Measurements from ENCODE around the gene SYPL1. TPM values are rescaled to one million over a fixed set of nuclear protein-coding genes. Genes with fewer than 3 reads are reported as not detected.

The SYPL1 gene
- total and polyA plus RNA-seq, 10 donors: 49.9 to 113 (median 86.4) TPM

DNA sequence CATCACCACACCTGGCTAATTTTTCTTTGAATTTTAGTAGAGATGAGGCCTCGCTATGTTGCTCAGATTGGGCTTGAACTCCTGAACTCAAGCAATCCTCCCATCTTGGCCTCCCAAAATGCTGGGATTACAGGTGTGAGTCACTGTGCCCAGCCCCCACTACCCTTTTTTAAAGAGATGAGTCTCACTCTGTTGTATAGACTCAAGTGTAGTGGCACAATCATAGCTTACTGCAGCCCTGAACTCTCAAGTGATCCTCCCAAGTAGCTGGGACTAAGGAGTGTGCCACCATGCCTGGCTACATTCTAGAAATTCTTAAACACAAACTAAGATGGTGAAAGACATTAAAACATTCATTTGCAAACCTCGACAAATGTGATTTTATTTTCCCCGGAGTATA is 12.6 kb downstream of the SYPL1 start:
- no peak for DNase-seq
- Histone ChIP-seq H3K36me3 (peaks cover 0 to 45% (median 28%) of the 10 kb centered on the region in 6 donors), H3K4me1 (peaks cover 22 to 94% (median 58%) of the 10 kb centered on the region in 6 donors), H3K4me3 (no peak overlapping the region), H3K27ac (peak overlapping the region in 3 of 8 donors; percentile 13 to 53 (median 23)), H3K27me3 (replicated peaks in 1 of 7) (no peaks in the 10 kb centered on the region), H3K9me3 (no peaks in the 10 kb centered on the region)
- 83 to 93% (median 90%) methylated on average over 3 of the region's 3 CpGs for WGBS, 5 donors
- intact Hi-C loops (cut with DNase I; ENCODE audit: low total_unique reads): no loop called here
- TF ChIP-seq, protein P1, sequence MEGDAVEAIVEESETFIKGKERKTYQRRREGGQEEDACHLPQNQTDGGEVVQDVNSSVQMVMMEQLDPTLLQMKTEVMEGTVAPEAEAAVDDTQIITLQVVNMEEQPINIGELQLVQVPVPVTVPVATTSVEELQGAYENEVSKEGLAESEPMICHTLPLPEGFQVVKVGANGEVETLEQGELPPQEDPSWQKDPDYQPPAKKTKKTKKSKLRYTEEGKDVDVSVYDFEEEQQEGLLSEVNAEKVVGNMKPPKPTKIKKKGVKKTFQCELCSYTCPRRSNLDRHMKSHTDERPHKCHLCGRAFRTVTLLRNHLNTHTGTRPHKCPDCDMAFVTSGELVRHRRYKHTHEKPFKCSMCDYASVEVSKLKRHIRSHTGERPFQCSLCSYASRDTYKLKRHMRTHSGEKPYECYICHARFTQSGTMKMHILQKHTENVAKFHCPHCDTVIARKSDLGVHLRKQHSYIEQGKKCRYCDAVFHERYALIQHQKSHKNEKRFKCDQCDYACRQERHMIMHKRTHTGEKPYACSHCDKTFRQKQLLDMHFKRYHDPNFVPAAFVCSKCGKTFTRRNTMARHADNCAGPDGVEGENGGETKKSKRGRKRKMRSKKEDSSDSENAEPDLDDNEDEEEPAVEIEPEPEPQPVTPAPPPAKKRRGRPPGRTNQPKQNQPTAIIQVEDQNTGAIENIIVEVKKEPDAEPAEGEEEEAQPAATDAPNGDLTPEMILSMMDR (IDR thresholded peaks at IDR 0.05 in 8 of 11, conservative IDR thresholded peaks at IDR 0.05 in 3 of 11): no peak
- TF ChIP-seq POLR2AphosphoS5 (IDR thresholded peaks at IDR 0.05) (no peak), POLR2A (IDR thresholded peaks at IDR 0.05) (no peak)

GRCh38 chr7:106098889-106099288 is 13.2 kb downstream of the SYPL1 start:
- Histone ChIP-seq H3K36me3 (peaks cover 0 to 52% (median 31%) of the 10 kb centered on the region in 6 donors), H3K4me1 (peaks cover 17 to 94% (median 52%) of the 10 kb centered on the region in 6 donors), H3K27me3 (replicated peaks in 1 of 7) (no peaks in the 10 kb centered on the region), H3K4me3 (no peak overlapping the region), H3K9me3 (no peaks in the 10 kb centered on the region), H3K27ac (peak overlapping the region in 2 of 8 donors; percentile 13 to 53)
- intact Hi-C loops (cut with DNase I; ENCODE audit: low total_unique reads): no loop called here
- no peak for TF ChIP-seq POLR2AphosphoS5 (IDR thresholded peaks at IDR 0.05)
- TF ChIP-seq, protein P1 (IDR thresholded peaks at IDR 0.05 in 8 of 11, conservative IDR thresholded peaks at IDR 0.05 in 3 of 11): no peak
- no peak for TF ChIP-seq POLR2A (IDR thresholded peaks at IDR 0.05)
- no peak for DNase-seq

DNA sequence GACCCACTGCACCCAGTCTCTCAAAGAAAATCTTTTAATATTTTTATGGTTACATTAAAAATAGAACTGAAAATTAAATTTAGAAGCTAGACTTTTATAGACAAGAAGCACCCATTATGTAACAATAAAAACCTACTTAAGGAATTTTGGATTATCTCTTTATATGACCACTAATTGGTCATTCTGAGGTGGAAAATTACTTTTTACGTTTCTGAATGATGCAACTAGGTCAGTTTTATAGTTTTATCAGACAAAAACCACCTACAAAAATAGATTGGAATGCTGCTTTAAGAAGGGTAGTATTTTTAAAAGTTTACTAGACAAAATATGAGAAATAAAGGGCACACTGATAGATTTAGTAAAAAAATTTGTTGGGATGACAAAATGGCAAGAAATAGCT is 16.5 kb downstream of the SYPL1 start:
- WGBS, 5 donors: 84 to 98% (median 90%) methylated on average over 1 of the region's 1 CpG
- peaks cover 5 to 84% (median 25%) of the 10 kb centered on the region in 6 donors for H3K4me1 ChIP-seq
- H3K27me3 ChIP-seq (replicated peaks in 1 of 7): no peaks in the 10 kb centered on the region
- no peak for DNase-seq
- H3K9me3 ChIP-seq: no peaks in the 10 kb centered on the region
- no peak for TF ChIP-seq POLR2A (IDR thresholded peaks at IDR 0.05)
- TF ChIP-seq, protein P1 (IDR thresholded peaks at IDR 0.05 in 8 of 11, conservative IDR thresholded peaks at IDR 0.05 in 3 of 11): no peak
- no peak for TF ChIP-seq POLR2AphosphoS5 (IDR thresholded peaks at IDR 0.05)
- H3K27ac ChIP-seq: no peak overlapping the region
- intact Hi-C loops (cut with DNase I; ENCODE audit: low total_unique reads): no loop called here
- peaks cover 0 to 82% (median 47%) of the 10 kb centered on the region in 6 donors for H3K36me3 ChIP-seq
- H3K4me3 ChIP-seq: no peak overlapping the region

- Histone ChIP-seq H3K27me3 (replicated peaks in 1 of 7) (no peaks in the 10 kb centered on the region), H3K4me1 (peaks cover 0 to 84% (median 25%) of the 10 kb centered on the region in 6 donors), H3K36me3 (peaks cover 0 to 90% (median 49%) of the 10 kb centered on the region in 6 donors), H3K9me3 (no peaks in the 10 kb centered on the region), H3K4me3 (no peak overlapping the region), H3K27ac (peak overlapping the region in 1 of 8 donors; percentile 5)
- intact Hi-C loops (cut with DNase I; ENCODE audit: low total_unique reads): no loop called here
- DNase-seq: no peak
- 86 to 94% (median 92%) methylated on average over 3 of the region's 3 CpGs for WGBS, 5 donors
- TF ChIP-seq, protein P1 (IDR thresholded peaks at IDR 0.05 in 8 of 11, conservative IDR thresholded peaks at IDR 0.05 in 3 of 11): peak in 1 of 11 experiments; percentile 10
- TF ChIP-seq POLR2AphosphoS5 (IDR thresholded peaks at IDR 0.05) (no peak), POLR2A (IDR thresholded peaks at IDR 0.05) (no peak)
These were observed 17.3 kb downstream of the SYPL1 start for GRCh38 chr7:106094780-106095179.

All from spleen (tissue), 11 donors.